Naive B cell (primary cell): Measurements from ENCODE around the gene ST3GAL5. TPM values are rescaled to one million over a fixed set of nuclear protein-coding genes. Genes with fewer than 3 reads are reported as not detected.
A peak's percentile ranks its signal among the peaks of the same experiment; 100 is the strongest.

Experiments used
- ATAC-seq, 2 donors: fragments of 150-1000 bp; cut with Tn5 transposase; 2 replicates each; pipeline ENCODE4 v1.10.0; 2021; ENCODE audit warnings: low read depth in 2 of 2, mild to moderate bottlenecking in 2 of 2, moderate library complexity in 2 of 2
- DNase-seq: peaks from one replicate; pipeline ENCODE4 v3.0.0; 2022
- H3K27ac Mint-ChIP-seq, 6 donors: one replicate each; pipeline ENCODE4 v1.8.0; 2020 to 2022; ENCODE audit warnings: mild to moderate bottlenecking in 6 of 6, mixed read lengths in 6 of 6, moderate library complexity in 5 of 6, inconsistent platforms in 2 of 6
- H3K27me3 Mint-ChIP-seq, 3 donors: one replicate each; pipeline ENCODE4 v1.8.0; 2021 to 2022; ENCODE audit warnings: mixed read lengths in 3 of 3, mild to moderate bottlenecking in 1 of 3
- H3K36me3 Mint-ChIP-seq, 2 donors: one replicate each; pipeline ENCODE4 v1.8.0; 2020 to 2022; ENCODE audit warnings: mixed read lengths in 2 of 2, inconsistent platforms in 1 of 2, mild to moderate bottlenecking in 1 of 2
- H3K4me1 Mint-ChIP-seq, 3 donors: one replicate each; pipeline ENCODE4 v1.8.0; 2020 to 2022; ENCODE audit warnings: mixed read lengths in 3 of 3, inconsistent platforms in 1 of 3, mild to moderate bottlenecking in 1 of 3, moderate library complexity in 1 of 3
- H3K4me3 Mint-ChIP-seq, 8 donors: one replicate each; pipeline ENCODE4 v1.8.0; 2020 to 2022; ENCODE audit warnings: mild to moderate bottlenecking in 8 of 8, mixed read lengths in 8 of 8, moderate library complexity in 8 of 8, inconsistent platforms in 2 of 8
- H3K9me3 Mint-ChIP-seq, 7 donors: one replicate each; pipeline ENCODE4 v1.8.0; 2020 to 2022; ENCODE audit warnings: mixed read lengths in 7 of 7, mild to moderate bottlenecking in 5 of 7, inconsistent platforms in 2 of 7, moderate library complexity in 1 of 7
- polyA plus RNA-seq, 6 donors: library from polyadenylated mRNA; unstranded; fragments of 300-500 nt; fragmentation: Illumina TruSeq; gene quantifications; one replicate each; pipeline ENCODE4 v1.2.3, GENCODE V29; 2021; ENCODE audit warnings: low read depth in 6 of 6

ST3GAL5 gene
- polyA plus RNA-seq, 6 donors from 2014 or later: 16.7 to 29.0 (median 20.9) TPM

DNA sequence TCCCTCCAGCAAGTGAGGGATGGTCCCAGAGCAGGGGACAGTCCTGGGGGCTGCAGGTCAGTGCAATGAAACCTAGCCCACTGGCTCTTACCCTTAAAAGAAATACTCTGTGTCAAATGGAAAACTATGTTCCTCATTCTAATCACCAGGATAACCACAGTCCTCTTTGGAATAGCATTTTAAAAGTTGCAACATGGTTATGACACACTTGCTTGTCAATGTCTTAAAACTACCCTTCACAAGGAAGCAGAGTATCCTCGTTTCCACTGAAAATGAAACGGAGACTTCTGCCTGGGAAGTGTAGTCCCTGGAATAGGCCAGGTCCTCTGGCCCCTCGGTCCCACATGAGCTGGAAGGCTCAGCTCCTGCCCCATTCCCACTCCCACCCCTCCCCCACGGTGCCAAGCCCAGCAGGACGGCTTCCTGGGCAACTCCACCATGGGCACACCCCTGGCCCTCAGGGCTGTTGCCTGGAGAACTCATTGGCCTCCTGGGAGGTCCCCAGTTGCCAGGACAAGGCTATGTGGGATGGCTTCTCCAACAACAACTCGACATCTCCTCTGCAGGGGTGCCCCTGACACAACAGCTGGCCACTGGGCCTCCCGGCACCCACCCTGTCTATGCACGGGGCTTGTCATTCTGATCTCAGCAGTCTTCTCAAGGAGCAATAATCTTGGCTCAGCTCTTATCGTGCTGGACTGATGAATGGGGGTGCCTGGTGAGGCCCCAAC is 38.3 kb upstream of the ST3GAL5 start:
- Mint-ChIP-seq H3K9me3 (no peaks in the 10 kb centered on the region), H3K4me1 (peaks cover 0 to 14% (median 9%) of the 10 kb centered on the region in 3 donors), H3K27me3 (peaks cover 0 to 5% (median 0%) of the 10 kb centered on the region in 3 donors), H3K36me3 (no peaks in the 10 kb centered on the region), H3K27ac (no peak overlapping the region), H3K4me3 (no peak overlapping the region)
- ATAC-seq (no peak), DNase-seq (no peak)

DNA sequence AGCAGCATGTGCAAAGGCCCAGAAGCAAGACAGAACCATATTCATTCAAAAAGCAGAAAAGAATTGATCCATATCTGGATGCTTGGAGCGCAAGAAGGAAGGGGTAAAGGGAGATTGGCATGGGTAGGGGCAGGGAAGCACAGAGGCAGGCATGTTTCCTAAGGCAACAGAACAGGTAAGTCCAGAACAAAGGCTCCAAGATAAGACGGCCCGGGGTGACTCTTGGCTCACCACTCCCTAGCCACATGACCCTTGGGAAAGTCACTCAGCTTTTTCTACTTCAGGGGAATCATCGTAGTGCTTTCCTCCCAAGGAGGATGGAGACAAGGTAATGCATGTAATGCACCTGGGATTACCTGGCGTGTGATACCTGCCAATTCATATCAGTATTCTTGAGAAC is 37.7 kb upstream of the ST3GAL5 start:
- Mint-ChIP-seq H3K9me3 (no peaks in the 10 kb centered on the region), H3K4me1 (peaks cover 0 to 17% (median 9%) of the 10 kb centered on the region in 3 donors), H3K4me3 (no peak overlapping the region), H3K27ac (no peak overlapping the region), H3K36me3 (no peaks in the 10 kb centered on the region), H3K27me3 (peaks cover 0 to 5% (median 0%) of the 10 kb centered on the region in 3 donors)
- ATAC-seq: no peak
- DNase-seq: no peak

DNA sequence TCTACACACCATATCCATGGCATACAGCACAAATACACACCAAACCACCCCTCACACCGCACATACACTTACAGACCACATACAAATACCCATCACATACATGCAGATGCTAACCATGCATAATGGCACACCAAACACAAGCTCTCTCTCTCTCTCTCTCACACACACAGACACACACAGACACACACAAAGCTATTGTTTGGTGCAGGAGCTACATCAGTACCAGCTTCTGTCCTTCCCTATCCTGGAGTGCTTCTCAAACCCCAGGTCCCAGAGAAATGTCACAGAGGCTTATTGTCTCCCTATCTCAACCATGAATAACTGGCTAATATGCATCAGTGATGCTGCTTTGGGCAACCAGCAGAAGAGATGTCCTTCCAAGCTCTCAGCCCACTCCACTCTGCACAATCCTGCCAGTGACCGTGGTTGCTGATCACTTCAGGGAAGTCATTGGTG is 36.5 kb upstream of the ST3GAL5 start:
- no peaks in the 10 kb centered on the region for H3K36me3 Mint-ChIP-seq
- H3K27me3 Mint-ChIP-seq: peaks cover 0 to 5% (median 0%) of the 10 kb centered on the region in 3 donors
- H3K27ac Mint-ChIP-seq: peak overlapping the region in 1 of 6 donors; percentile 0
- H3K9me3 Mint-ChIP-seq: no peaks in the 10 kb centered on the region
- H3K4me1 Mint-ChIP-seq: peaks cover 0 to 17% (median 9%) of the 10 kb centered on the region in 3 donors
- DNase-seq (no peak), ATAC-seq (no peak)
- no peak overlapping the region for H3K4me3 Mint-ChIP-seq

DNA sequence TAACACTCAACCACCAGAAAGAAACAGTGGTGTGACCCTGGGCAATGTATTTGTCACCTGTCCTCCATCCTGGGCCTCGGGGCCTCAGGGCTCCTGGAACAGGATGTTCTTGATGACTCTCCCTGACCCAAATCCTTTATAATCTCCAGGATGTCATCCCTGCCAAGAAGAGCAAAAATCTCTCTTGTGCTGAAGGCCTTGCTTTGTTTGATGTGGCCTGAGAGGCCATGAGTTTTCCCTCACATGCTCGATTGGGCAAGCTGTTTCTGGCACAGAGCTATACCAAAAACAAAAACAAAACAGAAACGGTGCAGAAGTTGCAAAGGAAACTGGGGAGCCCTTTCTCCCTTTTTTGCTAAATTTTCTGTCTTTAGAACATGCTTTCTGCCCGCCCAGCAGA is 35.7 kb upstream of the ST3GAL5 start:
- ATAC-seq (no peak), DNase-seq (no peak)
- Mint-ChIP-seq H3K36me3 (no peaks in the 10 kb centered on the region), H3K27me3 (peaks cover 0 to 5% (median 0%) of the 10 kb centered on the region in 3 donors), H3K4me3 (no peak overlapping the region), H3K9me3 (no peaks in the 10 kb centered on the region), H3K4me1 (peaks cover 0 to 17% (median 9%) of the 10 kb centered on the region in 3 donors), H3K27ac (no peak overlapping the region)

- peaks cover 0 to 7% of the 10 kb centered on the region in 2 donors for H3K36me3 Mint-ChIP-seq
- DNase-seq: no peak
- H3K4me3 Mint-ChIP-seq: no peak overlapping the region
- ATAC-seq: no peak
- peaks cover 0 to 4% (median 0%) of the 10 kb centered on the region in 7 donors for H3K9me3 Mint-ChIP-seq
- no peaks in the 10 kb centered on the region for H3K27me3 Mint-ChIP-seq
- peaks cover 0 to 9% (median 7%) of the 10 kb centered on the region in 3 donors for H3K4me1 Mint-ChIP-seq
- no peak overlapping the region for H3K27ac Mint-ChIP-seq
These were observed 33.4 kb upstream of the ST3GAL5 start for GRCh38 chr2:85922199-85922598.

GRCh38 chr2:85921659-85922058 is 32.9 kb upstream of the ST3GAL5 start:
- H3K27ac Mint-ChIP-seq: peak overlapping the region in 1 of 6 donors; percentile 55
- no peak for ATAC-seq

DNA sequence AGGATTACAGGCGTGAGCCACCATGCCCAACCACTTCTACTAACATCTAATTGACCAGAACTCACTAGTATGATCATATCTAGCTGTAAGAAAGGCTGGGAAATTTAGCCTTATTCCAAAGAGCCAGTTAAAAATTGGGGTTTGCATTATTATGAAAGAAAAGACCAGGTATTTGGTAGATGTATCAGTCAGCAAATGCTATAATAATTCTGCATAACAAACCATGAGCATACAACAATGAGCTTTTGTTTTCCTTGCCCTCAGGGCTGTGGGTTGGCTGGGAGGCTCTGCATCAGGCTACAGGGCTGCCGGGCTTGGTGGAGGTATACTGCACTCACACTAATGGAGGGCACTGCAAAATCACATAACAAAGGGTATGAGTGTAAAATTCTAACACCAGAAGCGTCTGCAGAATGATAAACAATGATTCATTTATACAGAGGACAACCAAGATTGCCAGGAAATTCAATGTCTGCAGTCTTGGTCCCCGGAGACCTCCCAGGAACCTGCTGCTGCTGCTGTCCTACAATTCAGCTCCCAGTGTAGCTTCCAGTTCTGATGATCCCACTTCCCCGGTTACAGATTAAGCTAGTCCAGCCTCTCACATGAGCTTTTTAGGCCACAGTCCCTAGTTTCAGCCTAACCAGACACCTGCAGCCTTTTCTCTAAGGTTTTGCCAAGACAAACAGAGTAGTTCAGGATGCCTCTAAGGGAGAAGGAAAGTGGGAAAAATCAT is 32.2 kb upstream of the ST3GAL5 start:
- DNase-seq: no peak
- ATAC-seq: no peak
- Mint-ChIP-seq H3K4me1 (peaks cover 0 to 9% (median 7%) of the 10 kb centered on the region in 3 donors), H3K27me3 (no peaks in the 10 kb centered on the region), H3K9me3 (peaks cover 0 to 4% (median 0%) of the 10 kb centered on the region in 7 donors), H3K4me3 (no peak overlapping the region), H3K27ac (peak overlapping the region in 2 of 6 donors; percentile 55 to 57), H3K36me3 (peaks cover 0 to 7% of the 10 kb centered on the region in 2 donors)

More at GRCh38 chr2:85921659-85922058, 32.9 kb upstream of the ST3GAL5 start:
- peaks cover 0 to 9% (median 7%) of the 10 kb centered on the region in 3 donors for H3K4me1 Mint-ChIP-seq
- H3K36me3 Mint-ChIP-seq: peaks cover 0 to 7% of the 10 kb centered on the region in 2 donors
- no peak for DNase-seq
- no peak overlapping the region for H3K4me3 Mint-ChIP-seq
- H3K27me3 Mint-ChIP-seq: no peaks in the 10 kb centered on the region
- H3K9me3 Mint-ChIP-seq: peaks cover 0 to 4% (median 0%) of the 10 kb centered on the region in 7 donors

DNA sequence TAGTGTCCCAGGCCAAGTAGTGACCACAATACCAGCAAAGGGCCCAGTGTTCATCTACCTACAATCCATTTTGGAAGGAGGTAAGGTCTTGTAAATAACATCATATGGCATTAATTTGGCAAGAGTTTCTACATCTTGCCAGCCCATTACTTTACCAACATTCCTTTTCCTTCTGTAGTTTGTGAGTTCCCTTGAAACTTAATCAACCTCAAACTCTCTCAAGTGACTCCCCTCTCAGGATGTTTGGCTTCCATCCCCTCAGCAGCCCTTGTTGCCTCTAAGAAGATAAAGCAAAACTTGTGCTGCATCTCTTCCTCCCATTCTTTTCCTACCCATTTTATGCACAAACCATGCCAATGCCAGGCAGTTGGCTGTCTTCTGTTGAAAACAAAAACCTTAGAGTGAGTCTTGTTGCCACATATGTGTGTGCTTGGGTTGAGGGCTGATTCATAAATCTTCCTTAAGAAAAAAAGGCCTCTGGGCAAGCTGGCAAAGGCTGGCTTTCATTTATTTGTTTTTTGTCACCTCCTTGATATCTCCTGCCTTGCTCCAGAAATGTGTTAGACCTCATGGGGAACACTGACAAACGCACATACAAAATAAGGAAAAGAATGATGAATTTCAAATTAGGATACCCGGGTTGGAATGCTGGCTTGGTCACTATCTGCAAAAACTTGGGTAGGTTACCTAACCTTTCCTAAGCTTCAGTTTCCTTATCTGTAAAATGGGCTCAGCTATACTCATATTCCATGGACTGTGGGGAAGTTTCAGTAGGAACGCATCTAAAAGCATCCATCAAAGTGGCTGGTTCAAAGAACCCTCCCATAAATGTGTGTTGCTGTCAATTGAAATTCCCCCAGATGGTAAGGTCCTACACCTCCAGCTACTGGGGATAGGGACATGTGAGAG is 29.4 kb upstream of the ST3GAL5 start:
- ATAC-seq (no peak), DNase-seq (no peak)
- peak overlapping the region in 2 of 6 donors; percentile 29 to 32 for H3K27ac Mint-ChIP-seq
- H3K4me1 Mint-ChIP-seq: peaks cover 6 to 17% (median 8%) of the 10 kb centered on the region in 3 donors
- peaks cover 6 to 16% of the 10 kb centered on the region in 2 donors for H3K36me3 Mint-ChIP-seq
- H3K27me3 Mint-ChIP-seq: no peaks in the 10 kb centered on the region
- peaks cover 0 to 4% (median 0%) of the 10 kb centered on the region in 7 donors for H3K9me3 Mint-ChIP-seq
- no peak overlapping the region for H3K4me3 Mint-ChIP-seq

DNA sequence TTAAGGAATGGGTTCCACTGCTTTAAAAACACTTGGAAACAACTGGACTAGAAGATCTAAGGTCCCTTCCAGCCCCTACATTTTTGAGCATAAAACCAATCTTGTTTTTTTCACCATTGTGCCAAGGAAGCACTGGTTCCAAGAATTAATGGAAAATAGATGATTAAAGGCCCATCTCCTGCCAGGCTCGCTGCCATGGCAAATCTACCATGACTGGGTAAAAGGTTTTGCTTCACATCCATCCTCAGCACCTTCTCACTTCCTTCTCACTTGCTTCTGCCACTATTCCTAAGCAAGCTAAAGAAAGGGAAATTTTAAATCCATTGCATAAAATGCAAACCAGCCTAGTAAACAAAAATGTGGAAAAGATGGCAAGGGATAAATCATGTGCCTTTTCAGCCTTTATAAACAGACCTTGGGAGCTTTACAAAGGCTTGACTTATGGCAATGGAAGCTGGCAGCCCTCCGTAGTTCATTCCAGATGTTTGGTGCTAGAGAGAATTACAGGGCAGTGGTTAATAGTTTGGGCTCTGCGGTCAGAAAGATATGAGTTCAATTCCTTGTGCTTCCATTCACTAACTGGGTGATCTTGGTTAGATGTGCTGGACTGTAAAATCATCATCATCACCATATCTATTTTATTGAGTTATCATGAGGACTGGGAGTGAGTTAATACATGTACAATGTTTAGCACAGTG is 27.0 kb upstream of the ST3GAL5 start:
- no peak overlapping the region for H3K4me3 Mint-ChIP-seq
- H3K27me3 Mint-ChIP-seq: no peaks in the 10 kb centered on the region
- ATAC-seq (no peak), DNase-seq (no peak)
- H3K4me1 Mint-ChIP-seq: peaks cover 11 to 20% (median 14%) of the 10 kb centered on the region in 3 donors
- H3K36me3 Mint-ChIP-seq: peaks cover 6 to 16% of the 10 kb centered on the region in 2 donors
- H3K9me3 Mint-ChIP-seq: peaks cover 0 to 4% (median 0%) of the 10 kb centered on the region in 7 donors
- H3K27ac Mint-ChIP-seq: peak overlapping the region in 1 of 6 donors; percentile 69

DNA sequence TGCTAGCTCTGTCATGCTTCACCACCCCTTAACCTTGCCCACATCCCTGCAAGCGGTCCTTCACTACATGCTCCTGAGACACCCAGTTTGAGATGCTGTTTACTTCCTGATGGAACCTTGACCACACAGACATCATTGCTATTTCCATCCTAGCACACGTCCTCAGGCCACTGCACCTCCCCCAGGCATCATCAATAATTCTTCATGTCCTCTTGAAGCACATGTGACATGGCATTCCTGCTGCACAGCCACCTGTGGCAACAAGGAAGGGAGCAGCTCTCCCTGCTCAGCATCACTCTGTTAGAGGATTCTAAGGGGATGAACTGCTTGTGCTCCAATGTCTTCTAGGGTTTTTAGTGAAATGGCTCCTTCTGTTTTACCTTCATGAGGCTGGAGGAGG is 26.1 kb upstream of the ST3GAL5 start:
- peaks cover 11 to 21% (median 15%) of the 10 kb centered on the region in 3 donors for H3K4me1 Mint-ChIP-seq

GRCh38 chr2:85913884-85914881 is 25.4 kb upstream of the ST3GAL5 start:
- Mint-ChIP-seq H3K27ac (peak overlapping the region in 2 of 6 donors; percentile 39), H3K36me3 (peaks cover 6 to 16% of the 10 kb centered on the region in 2 donors), H3K27me3 (no peaks in the 10 kb centered on the region), H3K9me3 (peaks cover 0 to 4% (median 0%) of the 10 kb centered on the region in 7 donors), H3K4me1 (peaks cover 11 to 21% (median 15%) of the 10 kb centered on the region in 3 donors), H3K4me3 (peak overlapping the region in 1 of 8 donors; percentile 22)
- DNase-seq (no peak), ATAC-seq (no peak)

More for the DNA sequence above, 26.1 kb upstream of the ST3GAL5 start:
- peak overlapping the region in 1 of 6 donors; percentile 39 for H3K27ac Mint-ChIP-seq
- H3K4me3 Mint-ChIP-seq: peak overlapping the region in 1 of 8 donors; percentile 3
- H3K9me3 Mint-ChIP-seq: peaks cover 0 to 4% (median 0%) of the 10 kb centered on the region in 7 donors
- no peak for ATAC-seq
- H3K36me3 Mint-ChIP-seq: peaks cover 6 to 16% of the 10 kb centered on the region in 2 donors
- no peak for DNase-seq
- no peaks in the 10 kb centered on the region for H3K27me3 Mint-ChIP-seq
